ENCODE measurements around the gene HYAL3. TPM values are rescaled to one million over a fixed set of nuclear protein-coding genes. Genes with fewer than 3 reads are reported as not detected.
A peak's percentile ranks its signal among the peaks of the same experiment; 100 is the strongest.

Gene HYAL3
- total and polyA plus RNA-seq, 2 of the 13 experiments (the other 11 are each of a cell fraction or from before 2014, with no cell fraction given): 5.5 to 10.4 TPM

DNA sequence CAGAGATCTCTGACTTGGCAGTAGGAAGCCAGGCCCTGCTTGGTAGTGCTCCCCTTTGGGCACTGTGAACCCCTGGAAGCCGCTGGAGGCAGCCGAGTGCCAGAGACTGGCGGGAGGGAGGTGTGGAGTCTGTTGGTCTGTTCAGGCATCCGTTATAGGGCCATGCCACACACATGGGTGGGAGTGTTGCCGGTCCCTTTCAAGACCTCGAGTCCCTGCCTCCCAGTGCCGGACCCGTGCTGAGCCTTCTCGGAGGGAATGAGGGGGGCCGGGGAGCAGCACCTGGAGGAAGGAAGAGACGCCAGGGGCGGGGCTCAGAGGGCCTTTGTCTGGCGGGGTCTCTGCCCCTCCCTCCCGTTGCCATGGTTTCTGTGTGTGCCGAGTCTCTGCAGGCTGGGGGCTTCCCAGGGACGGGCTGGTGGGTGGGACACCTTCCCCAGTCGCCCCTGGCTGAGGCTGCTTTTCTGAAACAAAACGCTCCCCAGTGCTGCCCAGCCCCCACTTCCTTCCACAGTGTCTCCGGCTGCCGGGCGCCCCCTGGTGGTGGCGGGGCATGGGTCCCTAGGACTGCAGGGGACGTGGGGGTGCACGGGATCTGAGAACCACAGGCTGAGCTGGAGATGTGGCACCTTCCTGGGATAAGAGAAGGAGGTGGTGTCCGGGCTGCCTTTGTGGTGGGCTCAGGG lies 53.2 kb downstream of the HYAL3 start (continued):
- TF ChIP-seq, protein P1, sequence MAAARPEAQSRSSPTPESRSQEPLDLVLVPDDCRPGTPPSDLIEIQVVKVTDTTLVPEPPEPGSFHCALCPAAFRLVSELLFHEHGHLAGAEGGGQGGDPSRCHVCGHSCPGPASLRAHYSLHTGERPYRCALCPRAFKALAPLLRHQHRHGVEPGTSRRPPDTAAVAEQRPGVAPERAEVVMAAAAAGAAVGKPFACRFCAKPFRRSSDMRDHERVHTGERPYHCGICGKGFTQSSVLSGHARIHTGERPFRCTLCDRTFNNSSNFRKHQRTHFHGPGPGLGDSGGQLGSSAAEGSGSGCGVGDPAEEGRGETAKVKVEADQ (CRISPR knock-in tag; IDR thresholded peaks at IDR 0.05; ENCODE audit: borderline replicate concordance): no peak
- no peak for TF ChIP-seq POLR2AphosphoS5 (IDR thresholded peaks at IDR 0.05; ENCODE audit: low read depth, low read length)
- no peak for TF ChIP-seq HNF4A (CRISPR knock-in tag; IDR thresholded peaks at IDR 0.05)
- no peak for TF ChIP-seq ZNF562 (CRISPR knock-in tag; IDR thresholded peaks at IDR 0.05; ENCODE audit: borderline replicate concordance)
- peak; percentile 50 for TF ChIP-seq MED8 (CRISPR knock-in tag; IDR thresholded peaks at IDR 0.05; ENCODE audit: insufficient replicate concordance)
- TF ChIP-seq, protein P2, sequence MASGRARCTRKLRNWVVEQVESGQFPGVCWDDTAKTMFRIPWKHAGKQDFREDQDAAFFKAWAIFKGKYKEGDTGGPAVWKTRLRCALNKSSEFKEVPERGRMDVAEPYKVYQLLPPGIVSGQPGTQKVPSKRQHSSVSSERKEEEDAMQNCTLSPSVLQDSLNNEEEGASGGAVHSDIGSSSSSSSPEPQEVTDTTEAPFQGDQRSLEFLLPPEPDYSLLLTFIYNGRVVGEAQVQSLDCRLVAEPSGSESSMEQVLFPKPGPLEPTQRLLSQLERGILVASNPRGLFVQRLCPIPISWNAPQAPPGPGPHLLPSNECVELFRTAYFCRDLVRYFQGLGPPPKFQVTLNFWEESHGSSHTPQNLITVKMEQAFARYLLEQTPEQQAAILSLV (CRISPR knock-in tag; IDR thresholded peaks at IDR 0.05; ENCODE audit: borderline replicate concordance): 0 out of 2 replicates have a peak, but pooled peaks have one; percentile 44
- no peak for TF ChIP-seq ZNF737 (CRISPR knock-in tag; IDR thresholded peaks at IDR 0.05; ENCODE audit: borderline replicate concordance)
- TF ChIP-seq, protein P3, sequence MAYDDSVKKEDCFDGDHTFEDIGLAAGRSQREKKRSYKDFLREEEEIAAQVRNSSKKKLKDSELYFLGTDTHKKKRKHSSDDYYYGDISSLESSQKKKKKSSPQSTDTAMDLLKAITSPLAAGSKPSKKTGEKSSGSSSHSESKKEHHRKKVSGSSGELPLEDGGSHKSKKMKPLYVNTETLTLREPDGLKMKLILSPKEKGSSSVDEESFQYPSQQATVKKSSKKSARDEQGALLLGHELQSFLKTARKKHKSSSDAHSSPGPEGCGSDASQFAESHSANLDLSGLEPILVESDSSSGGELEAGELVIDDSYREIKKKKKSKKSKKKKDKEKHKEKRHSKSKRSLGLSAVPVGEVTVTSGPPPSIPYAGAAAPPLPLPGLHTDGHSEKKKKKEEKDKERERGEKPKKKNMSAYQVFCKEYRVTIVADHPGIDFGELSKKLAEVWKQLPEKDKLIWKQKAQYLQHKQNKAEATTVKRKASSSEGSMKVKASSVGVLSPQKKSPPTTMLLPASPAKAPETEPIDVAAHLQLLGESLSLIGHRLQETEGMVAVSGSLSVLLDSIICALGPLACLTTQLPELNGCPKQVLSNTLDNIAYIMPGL (CRISPR knock-in tag; IDR thresholded peaks at IDR 0.05; ENCODE audit: borderline replicate concordance in 1 of 2, low read depth in 1 of 2): peak; percentile 78 to 91
- no peak for TF ChIP-seq ZNF569 (CRISPR knock-in tag; IDR thresholded peaks at IDR 0.05; ENCODE audit: borderline replicate concordance)
- peak; percentile 64; the same call in 1 of the 2 replicates for TF ChIP-seq FOXC1 (CRISPR knock-in tag; IDR thresholded peaks at IDR 0.05; ENCODE audit: borderline replicate concordance)
- TF ChIP-seq ZKSCAN1 (IDR thresholded peaks at IDR 0.05; ENCODE audit: low read length): no peak
- TF ChIP-seq ZNF136 (CRISPR knock-in tag; IDR thresholded peaks at IDR 0.05; ENCODE audit: low read depth): no peak
- TF ChIP-seq ZNF614 (CRISPR knock-in tag; IDR thresholded peaks at IDR 0.05; ENCODE audit: borderline replicate concordance): no peak
- TF ChIP-seq, protein P4, sequence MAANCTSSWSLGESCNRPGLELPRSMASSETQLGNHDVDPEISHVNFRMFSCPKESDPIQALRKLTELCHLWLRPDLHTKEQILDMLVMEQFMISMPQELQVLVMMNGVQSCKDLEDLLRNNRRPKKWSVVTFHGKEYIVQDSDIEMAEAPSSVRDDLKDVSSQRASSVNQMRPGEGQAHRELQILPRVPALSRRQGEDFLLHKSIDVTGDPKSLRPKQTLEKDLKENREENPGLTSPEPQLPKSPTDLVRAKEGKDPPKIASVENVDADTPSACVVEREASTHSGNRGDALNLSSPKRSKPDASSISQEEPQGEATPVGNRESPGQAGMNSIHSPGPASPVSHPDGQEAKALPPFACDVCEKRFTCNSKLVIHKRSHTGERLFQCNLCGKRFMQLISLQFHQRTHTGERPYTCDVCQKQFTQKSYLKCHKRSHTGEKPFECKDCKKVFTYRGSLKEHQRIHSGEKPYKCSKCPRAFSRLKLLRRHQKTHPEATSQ (CRISPR knock-in tag; IDR thresholded peaks at IDR 0.05; ENCODE audit: borderline replicate concordance): no peak
- TF ChIP-seq PTBP1 (IDR thresholded peaks at IDR 0.05; ENCODE audit: low read depth, low read length, poor library complexity, severe bottlenecking): no peak
- TF ChIP-seq ZNF496 (CRISPR knock-in tag; IDR thresholded peaks at IDR 0.05; ENCODE audit: insufficient replicate concordance): no peak
- no peak for TF ChIP-seq SRSF1 (optimal IDR thresholded peaks at IDR 0.05; ENCODE audit: low read depth, low read length)
- no peak for TF ChIP-seq ZNF251 (CRISPR knock-in tag; IDR thresholded peaks at IDR 0.05)
- TF ChIP-seq FOXJ3 (CRISPR knock-in tag; IDR thresholded peaks at IDR 0.05; ENCODE audit: borderline replicate concordance): no peak
- no peak; the same call in 1 of the 2 replicates for TF ChIP-seq ZSCAN31 (CRISPR knock-in tag; IDR thresholded peaks at IDR 0.05; ENCODE audit: low read depth)
